HG03060 (cell line): Measurements from ENCODE around the gene PHACTR1.
"Not testable (repeated sequence)": the region's sequence is repeated elsewhere in the genome, so short reads cannot be mapped to it uniquely, and the experiment has no call there.

Source experiments
- ATAC-seq: cut with Tn5 transposase; IDR thresholded peaks from one replicate; pipeline ENCODE4 v1.9.1; 2021; ENCODE audit warnings: low read depth, moderate number of reproducible peaks; ENCODE audit not compliant: unreplicated experiment

PHACTR1 gene

GRCh38 chr6:12941422-12941821, 224.9 kb downstream of the PHACTR1 start:
- ATAC-seq = no peak

- no peak for ATAC-seq
Measured at GRCh38 chr6:12943549-12943948, 227.0 kb downstream of the PHACTR1 start.

- no peak for ATAC-seq
Measured at GRCh38 chr6:12944001-12944400, 227.4 kb downstream of the PHACTR1 start.

- ATAC-seq = not testable (repeated sequence)
Measured at GRCh38 chr6:12944528-12944927, 228.0 kb downstream of the PHACTR1 start.

DNA sequence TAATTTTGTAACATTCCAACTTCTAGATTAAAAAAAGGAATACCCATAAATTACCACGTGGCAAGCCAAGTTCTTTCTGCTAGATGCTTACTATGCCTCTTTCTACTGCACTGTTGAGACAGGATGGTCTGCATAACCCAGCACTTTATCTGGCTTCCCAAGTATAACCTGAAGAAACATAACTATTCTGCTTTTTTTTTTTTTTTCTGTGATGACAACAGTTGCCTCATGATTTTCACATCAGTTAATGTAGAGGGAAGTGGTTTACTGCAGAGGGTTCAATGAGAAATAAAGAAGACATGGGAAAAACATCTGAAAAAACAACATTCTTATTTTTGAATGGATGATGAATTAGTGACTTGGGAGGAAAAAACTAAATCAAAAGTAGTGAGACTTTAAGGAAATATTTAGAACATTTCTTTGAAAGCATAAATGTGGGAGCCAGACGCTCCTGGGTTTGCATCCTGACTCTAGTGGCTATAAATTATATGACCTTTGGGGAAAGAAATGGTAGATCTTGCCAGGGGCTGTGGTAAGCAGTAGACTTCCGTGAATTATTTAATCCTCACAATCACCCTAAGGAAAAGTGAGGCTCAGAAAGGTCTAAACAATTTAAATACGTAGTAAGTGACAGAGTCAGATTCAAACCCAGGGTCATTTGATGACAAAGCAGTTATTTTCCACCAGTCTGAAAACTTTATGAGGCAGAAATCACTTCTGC, 230.7 kb downstream of the PHACTR1 start:
- ATAC-seq = no peak

GRCh38 chr6:12947967-12948366, 231.4 kb downstream of the PHACTR1 start:
- ATAC-seq = no peak

- ATAC-seq = no peak
Measured at GRCh38 chr6:12950976-12951375, 234.4 kb downstream of the PHACTR1 start.

GRCh38 chr6:12951415-12951814, 234.8 kb downstream of the PHACTR1 start:
- ATAC-seq = no peak

- ATAC-seq = no peak
Measured at GRCh38 chr6:12952318-12952717, 235.8 kb downstream of the PHACTR1 start.

GRCh38 chr6:12955956-12956355, 239.4 kb downstream of the PHACTR1 start:
- no peak for ATAC-seq

- ATAC-seq = no peak
Measured at GRCh38 chr6:12956991-12957320, 240.4 kb downstream of the PHACTR1 start.

DNA sequence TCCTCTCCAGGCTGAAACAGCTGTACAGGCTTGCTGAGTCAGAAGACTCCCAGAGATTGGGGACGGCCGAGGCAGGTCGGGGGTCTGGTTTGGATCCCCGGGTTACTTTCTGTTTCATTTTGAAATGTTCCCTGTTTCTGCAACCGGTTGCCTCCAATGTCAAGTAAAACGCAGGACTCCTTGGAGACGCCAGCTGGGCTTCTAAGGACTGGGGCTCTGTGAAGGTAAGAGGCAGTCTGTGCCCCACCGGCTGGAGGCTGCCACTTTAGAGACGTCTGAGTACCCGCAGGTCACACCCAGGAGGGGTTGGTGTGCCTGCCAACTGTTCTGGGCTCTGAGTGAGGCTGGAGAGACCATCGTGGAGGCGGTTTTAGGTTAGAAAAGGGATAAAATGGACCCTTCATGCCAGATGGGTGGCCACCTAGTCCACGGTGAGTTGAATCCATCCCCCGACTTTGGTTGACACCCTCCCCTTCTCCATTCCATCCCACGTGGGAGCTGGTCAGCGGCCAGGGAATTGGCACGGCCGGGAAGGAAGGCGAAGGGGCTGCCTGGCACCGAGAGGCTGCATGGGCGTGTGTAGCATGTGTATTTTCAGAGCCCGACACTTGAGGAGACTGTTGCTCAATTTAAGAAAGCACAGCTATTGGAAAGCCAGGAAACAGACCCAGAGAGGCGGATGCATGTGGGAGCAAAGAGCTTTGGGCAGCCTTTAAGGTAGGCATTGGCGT, 240.9 kb downstream of the PHACTR1 start:
- ATAC-seq = no peak

DNA sequence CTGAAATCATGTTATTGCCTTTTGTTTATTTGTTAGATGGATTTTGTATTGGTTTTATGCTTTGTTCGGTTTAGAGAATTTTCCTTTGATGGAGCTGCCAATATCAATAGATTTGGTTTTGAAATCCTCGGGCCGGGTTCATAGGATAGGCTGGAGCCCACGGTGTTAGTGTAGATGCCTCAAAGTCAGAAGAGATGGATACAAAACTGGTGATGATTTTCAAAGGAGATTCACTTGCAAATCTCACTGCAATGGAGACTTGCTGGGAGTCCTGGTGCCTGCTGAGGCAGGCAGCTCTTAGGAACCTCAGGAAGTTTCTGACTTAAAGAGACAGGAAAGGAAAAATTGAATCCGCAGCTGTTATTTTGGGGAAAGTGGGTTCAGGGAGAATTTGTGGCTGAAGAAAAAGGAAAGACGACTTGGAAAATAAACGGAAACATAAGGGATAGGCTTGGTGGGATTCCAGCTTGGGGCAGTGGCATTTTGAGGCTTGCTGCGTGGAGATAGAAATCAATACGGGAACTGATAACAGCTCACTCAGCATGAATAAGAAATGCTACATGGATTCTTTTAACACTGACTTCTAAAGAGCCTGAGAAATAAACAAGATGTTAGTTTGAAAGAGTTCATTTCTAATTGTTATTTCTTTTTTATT, 241.6 kb downstream of the PHACTR1 start:
- no peak for ATAC-seq

- ATAC-seq = no peak
Measured at GRCh38 chr6:12961761-12962160, 245.2 kb downstream of the PHACTR1 start.

- ATAC-seq = no peak
Measured at GRCh38 chr6:12962529-12962928, 246.0 kb downstream of the PHACTR1 start.

GRCh38 chr6:12962987-12963386, 246.4 kb downstream of the PHACTR1 start:
- no peak for ATAC-seq

DNA sequence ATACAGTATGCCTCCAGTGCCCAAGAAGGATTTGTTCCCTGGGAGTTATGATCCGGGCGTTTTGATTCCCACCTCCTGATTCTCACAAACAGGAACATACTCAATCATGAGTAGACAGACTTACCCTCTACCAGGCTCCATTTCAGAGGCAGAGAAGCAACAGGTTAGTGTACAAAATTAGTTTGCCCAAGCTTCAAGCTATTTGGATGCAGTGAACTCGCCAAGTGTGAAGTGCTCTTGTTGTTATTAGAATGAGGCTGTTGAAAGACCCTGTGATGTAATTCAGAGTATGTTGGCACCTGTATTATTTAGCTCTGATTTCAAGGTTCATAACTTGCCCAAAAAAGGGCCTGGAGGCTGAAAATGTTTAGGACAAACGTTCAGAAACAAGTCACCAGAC, 247.0 kb downstream of the PHACTR1 start:
- no peak for ATAC-seq

DNA sequence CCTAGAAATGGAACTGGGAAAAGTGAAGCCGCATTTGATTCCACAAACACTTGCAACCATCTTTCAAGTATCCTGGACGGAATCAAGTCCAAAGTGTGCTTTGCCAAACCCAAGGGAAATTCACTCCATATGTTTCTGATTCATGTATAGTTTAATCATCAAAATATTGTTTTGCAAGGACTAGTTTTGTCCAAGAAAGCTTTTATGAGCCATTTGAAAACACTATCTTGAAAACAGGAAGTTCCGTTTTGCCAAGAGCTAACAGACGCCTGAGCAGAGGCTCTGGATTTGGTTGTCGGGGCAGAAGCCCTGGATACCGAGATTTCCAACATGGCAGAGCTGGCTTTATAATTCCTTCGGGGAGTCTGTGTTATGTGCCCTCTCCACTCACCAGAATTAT, 251.1 kb downstream of the PHACTR1 start:
- no peak for ATAC-seq

- no peak for ATAC-seq
Measured at GRCh38 chr6:12968290-12968689, 251.7 kb downstream of the PHACTR1 start.

GRCh38 chr6:12968839-12969558, 252.4 kb downstream of the PHACTR1 start:
- ATAC-seq = no peak

GRCh38 chr6:12969966-12970365, 253.4 kb downstream of the PHACTR1 start:
- ATAC-seq = no peak
